Measurements from ENCODE around the gene SLC43A1. TPM values are rescaled to one million over a fixed set of nuclear protein-coding genes. Genes with fewer than 3 reads are reported as not detected.

Gene SLC43A1
- total RNA-seq, 4 donors from 2014 or later = 4.6 to 19.0 (median 11.2) TPM

DNA sequence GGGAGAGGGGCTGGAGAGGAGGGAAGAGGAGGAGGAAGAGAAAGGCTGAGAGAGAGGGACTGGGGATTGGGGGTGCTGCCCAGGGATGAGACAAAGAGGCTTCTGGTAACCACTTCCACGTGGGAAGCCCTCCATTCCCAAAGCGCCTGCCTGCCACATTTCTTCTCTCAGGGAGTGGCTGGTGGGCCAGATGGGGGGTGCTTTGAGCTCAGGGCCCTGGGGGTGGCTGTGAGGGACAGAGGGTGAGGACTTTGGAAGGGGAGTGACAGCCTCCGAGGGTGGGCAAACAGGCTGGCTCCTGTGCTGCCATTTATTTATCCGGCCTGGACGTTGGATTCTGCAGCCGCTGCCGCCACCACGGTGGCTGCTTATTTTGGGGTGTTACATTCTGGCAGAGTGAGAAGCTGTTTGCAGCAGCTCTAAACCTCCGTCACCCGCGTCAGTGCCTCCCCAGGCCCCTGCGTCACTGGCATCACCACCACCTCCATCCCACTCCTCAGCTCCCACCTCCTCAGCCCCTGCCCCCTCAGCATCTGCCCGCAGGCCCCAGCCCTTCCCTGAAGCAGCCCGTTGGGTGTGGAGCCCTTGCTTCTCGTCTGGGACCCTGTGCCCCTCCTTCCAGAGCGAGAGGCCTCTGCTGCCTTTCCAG lies 53.5 kb downstream of the SLC43A1 start:
- no peak overlapping the region for H3K4me3 ChIP-seq
- H3K27me3 ChIP-seq = peaks cover 0 to 10% of the 10 kb centered on the region in 2 donors
- TF ChIP-seq, protein P1, sequence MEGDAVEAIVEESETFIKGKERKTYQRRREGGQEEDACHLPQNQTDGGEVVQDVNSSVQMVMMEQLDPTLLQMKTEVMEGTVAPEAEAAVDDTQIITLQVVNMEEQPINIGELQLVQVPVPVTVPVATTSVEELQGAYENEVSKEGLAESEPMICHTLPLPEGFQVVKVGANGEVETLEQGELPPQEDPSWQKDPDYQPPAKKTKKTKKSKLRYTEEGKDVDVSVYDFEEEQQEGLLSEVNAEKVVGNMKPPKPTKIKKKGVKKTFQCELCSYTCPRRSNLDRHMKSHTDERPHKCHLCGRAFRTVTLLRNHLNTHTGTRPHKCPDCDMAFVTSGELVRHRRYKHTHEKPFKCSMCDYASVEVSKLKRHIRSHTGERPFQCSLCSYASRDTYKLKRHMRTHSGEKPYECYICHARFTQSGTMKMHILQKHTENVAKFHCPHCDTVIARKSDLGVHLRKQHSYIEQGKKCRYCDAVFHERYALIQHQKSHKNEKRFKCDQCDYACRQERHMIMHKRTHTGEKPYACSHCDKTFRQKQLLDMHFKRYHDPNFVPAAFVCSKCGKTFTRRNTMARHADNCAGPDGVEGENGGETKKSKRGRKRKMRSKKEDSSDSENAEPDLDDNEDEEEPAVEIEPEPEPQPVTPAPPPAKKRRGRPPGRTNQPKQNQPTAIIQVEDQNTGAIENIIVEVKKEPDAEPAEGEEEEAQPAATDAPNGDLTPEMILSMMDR (IDR thresholded peaks at IDR 0.05) = no peak
- no peak for TF ChIP-seq POLR2A (IDR thresholded peaks at IDR 0.05)
- no peak overlapping the region for H3K27ac ChIP-seq
- no peaks in the 10 kb centered on the region for H3K36me3 ChIP-seq
- peaks cover 9 to 36% (median 28%) of the 10 kb centered on the region in 4 donors for H3K4me1 ChIP-seq
- H3K9me3 ChIP-seq = no peaks in the 10 kb centered on the region
- DNase-seq = no peak

DNA sequence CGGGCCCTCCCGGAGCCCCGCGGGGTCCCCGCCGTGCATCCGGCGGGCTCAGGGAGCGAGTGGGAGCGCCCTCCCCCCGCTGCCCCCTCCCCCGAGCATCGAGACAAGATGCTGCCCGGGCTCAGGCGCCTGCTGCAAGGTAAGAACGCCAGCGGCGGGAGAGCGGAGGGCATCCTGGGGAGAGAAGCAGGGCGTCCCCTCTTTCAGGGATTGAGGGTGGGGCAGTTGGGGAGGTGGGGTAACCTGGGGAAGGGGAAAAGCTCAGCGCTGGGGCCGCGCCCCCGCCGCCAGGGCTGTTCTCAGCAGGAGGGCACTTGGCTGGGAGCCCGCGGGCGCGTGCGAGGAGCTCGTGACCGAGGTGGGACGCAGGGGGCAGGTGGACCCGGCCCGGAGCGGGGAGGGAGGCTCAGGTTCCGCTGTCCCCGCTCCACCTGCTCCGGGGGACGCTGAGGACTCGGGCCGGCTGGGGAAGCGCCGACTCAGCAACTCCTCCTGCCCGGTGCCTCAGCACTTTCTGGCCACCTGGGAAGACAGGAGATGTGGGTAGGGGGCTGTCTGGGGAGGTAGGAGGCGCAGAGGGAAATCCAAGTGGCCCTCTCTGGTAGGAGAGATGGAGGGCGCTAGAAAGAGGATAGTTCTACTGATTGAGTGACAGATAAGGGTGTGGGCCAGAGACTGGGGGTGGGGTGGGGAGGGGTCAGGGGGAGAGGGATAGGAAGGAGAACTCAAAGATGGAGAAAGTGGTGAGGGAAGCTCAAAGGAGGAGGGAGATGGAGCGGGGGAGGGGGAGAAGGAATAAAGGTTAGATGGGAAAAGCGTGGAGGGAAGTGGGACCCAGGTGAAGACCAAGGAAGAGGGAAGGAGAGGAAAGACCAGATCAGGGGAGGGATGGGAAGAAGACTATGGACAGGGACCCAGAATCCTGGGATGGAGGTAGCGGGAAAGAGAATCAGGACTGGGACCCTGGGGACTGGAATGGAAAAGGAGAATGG lies 54.4 kb downstream of the SLC43A1 start:
- no peaks in the 10 kb centered on the region for H3K9me3 ChIP-seq
- peaks cover 0 to 10% of the 10 kb centered on the region in 2 donors for H3K27me3 ChIP-seq
- TF ChIP-seq POLR2A (IDR thresholded peaks at IDR 0.05) = no peak
- H3K27ac ChIP-seq = no peak overlapping the region
- H3K36me3 ChIP-seq = no peaks in the 10 kb centered on the region
- peaks cover 9 to 37% (median 28%) of the 10 kb centered on the region in 4 donors for H3K4me1 ChIP-seq
- no peak for DNase-seq
- H3K4me3 ChIP-seq = peak overlapping the region; percentile 31 to 56 (median 46)

DNA sequence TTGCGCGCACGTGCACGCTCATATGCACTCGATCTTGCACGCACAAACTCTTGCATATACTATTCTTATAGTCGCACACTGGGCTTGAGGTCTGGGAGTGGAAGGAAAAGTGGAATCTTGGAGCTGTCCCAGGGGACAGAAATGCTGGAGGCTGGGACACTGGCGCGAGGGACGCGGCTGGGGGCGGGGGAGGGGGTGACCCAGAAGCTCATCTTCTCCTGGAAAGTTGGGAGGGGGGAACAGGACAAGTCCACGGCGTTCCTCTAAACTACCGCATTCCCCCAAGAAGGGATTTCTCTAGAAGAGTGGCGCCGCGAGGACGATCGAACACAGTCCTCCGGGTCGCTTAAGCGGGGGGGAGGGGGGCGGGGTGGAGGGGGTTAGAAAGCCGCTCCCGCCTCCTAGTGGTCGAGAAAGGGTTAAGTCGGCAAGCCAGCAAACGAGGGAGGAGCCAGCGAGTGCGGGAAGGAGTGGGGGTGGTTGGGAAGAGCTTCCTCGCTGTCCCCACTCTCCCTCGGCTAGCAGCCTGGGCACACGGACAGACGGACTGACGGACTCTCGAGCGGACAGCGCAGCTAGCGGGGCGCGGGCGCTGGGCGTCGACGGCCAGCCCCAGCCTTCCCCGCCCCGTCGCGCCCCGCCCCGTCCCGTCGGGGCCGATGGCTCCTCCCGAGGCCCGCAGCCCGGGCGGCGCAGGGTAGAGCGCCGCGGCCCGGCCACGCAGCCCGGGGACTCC lies 55.3 kb downstream of the SLC43A1 start, which contains the start of gene RTN4RL2:
RTN4RL2 (plus strand) TSS at position 507 of the 736 bp plus-strand sequence. CDS start 338 bp downstream, outside the sequence.
- H3K4me1 ChIP-seq = peaks cover 9 to 37% (median 28%) of the 10 kb centered on the region in 4 donors
- H3K27ac ChIP-seq = no peak within 1 kb of the TSS
- H3K36me3 ChIP-seq = no peaks in the 10 kb centered on the region
- H3K4me3 ChIP-seq = peak within 1 kb of the TSS; percentile 31 to 56 (median 46)
- TF ChIP-seq POLR2A (IDR thresholded peaks at IDR 0.05) = no peak
- TF ChIP-seq, protein P1 (IDR thresholded peaks at IDR 0.05) = no peak
- peaks cover 0 to 10% of the 10 kb centered on the region in 2 donors for H3K27me3 ChIP-seq
- no peaks in the 10 kb centered on the region for H3K9me3 ChIP-seq
- no peak for DNase-seq

DNA sequence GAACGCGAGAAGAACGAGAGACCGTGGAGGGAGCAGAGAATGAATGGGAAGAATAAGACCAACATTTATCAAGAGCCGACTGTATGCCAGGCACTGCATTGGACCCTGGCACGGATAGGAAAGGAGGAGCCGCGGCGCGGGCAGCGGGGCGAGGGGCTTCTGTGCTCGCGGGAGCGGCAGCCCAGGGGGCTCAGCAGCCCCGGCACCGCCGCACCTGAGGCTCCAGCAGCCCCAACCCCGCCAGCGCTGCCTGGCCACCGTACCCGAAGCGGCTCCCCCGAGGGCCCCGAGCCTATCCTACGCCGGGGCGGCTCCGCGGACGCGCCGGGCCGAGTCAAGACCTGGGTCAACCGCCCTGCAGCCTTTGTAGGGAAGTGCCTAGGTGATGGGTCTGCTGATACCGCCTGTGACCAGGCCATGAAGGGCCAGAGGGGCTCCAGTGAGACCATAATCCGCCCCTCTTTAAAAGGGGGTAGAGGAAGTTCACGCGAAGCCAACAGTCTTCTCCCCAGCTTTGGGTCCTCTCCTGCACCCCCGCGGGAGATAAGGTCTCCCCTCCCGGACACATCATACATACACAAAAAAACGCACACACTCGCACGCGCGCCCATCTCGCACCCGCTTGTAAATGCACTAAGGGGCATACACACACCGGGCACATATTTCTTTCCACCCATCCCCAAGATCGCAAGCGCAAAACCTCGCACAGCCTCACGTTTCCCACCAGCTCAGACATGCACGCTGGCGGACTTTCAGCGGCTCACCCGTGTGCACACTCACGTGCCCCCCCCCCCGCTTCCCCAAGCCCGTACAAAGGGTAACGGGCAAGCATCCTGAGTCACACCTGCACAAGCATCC lies 56.1 kb downstream of the SLC43A1 start:
- Histone ChIP-seq H3K27me3 (peaks cover 0 to 10% of the 10 kb centered on the region in 2 donors), H3K4me1 (peaks cover 9 to 37% (median 28%) of the 10 kb centered on the region in 4 donors), H3K4me3 (peak overlapping the region; percentile 24 to 56 (median 46)), H3K27ac (no peak overlapping the region), H3K9me3 (no peaks in the 10 kb centered on the region), H3K36me3 (no peaks in the 10 kb centered on the region)
- TF ChIP-seq, protein P1 (IDR thresholded peaks at IDR 0.05) = no peak
- no peak for TF ChIP-seq POLR2A (IDR thresholded peaks at IDR 0.05)
- no peak for DNase-seq

DNA sequence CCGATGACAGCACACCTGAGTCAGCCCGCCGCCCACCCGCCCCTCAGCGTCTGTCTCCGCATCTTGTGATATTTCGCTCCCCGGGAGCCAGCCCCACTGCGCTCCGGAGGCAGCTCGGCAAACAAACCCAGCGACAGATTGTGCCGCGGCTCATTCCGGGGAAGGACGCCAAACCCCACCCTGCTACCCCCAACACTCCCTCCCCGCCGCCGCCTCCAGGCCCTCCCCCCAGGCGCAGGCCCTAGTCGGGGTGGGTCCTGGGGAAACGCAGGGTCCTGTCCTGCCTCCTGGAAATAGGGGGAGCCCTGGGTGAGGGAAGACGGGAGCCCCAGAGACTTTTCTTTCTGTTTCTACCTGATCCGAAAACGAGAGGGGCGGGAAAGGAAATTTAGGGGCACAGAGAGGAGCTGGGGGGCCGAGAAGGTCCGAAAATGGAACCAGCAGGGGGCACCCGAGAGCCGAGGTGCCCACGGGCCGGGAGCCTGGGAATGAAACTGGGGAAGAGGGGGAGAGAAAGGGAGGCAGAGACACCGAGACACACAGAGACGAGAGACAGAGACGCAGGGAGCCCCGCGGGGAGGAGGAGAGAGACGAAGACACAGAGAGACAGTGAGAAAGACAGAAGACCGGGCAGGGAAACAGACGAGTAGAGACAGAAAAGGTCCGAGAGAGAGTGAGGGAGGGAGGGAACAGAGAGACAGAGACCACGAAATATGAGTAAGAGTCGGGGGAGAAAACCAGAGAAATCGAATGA lies 56.9 kb downstream of the SLC43A1 start:
- Histone ChIP-seq H3K36me3 (no peaks in the 10 kb centered on the region), H3K4me3 (peak overlapping the region; percentile 24 to 56 (median 46)), H3K9me3 (no peaks in the 10 kb centered on the region), H3K27me3 (peaks cover 0 to 10% of the 10 kb centered on the region in 2 donors), H3K27ac (no peak overlapping the region), H3K4me1 (peaks cover 9 to 37% (median 28%) of the 10 kb centered on the region in 4 donors)
- peak; percentile 43 to 69 (median 67) for DNase-seq
- TF ChIP-seq, protein P1 (IDR thresholded peaks at IDR 0.05) = peak; percentile 45 to 86 (median 56)
- TF ChIP-seq POLR2A (IDR thresholded peaks at IDR 0.05) = no peak
